ENCODE measurements around the gene LYAR. TPM values are rescaled to one million over a fixed set of nuclear protein-coding genes. Genes with fewer than 3 reads are reported as not detected.

LYAR gene
- total and polyA plus RNA-seq, 10 of the 15 experiments (the other 5 are each of a cell fraction or from before 2014, with no cell fraction given), result 18.3 to 85.4 (median 40.1) TPM

- TF ChIP-seq RAD21 (IDR thresholded peaks at IDR 0.05; ENCODE audit: insufficient read depth, low read depth, low read length), result no peak
- peak; percentile 70 for TF ChIP-seq RELA (IDR thresholded peaks at IDR 0.05; ENCODE audit: borderline replicate concordance, partially characterized antibody)
- TF ChIP-seq SUPT20H (IDR thresholded peaks at IDR 0.05; ENCODE audit: borderline replicate concordance, control insufficient read depth, low read depth, low read length), result no peak
- TF ChIP-seq FOXM1 (IDR thresholded peaks at IDR 0.05; ENCODE audit: low read depth, low read length), result no peak
- TF ChIP-seq PAX8 (IDR thresholded peaks at IDR 0.05), result no peak
- TF ChIP-seq ATF2 (IDR thresholded peaks at IDR 0.05; ENCODE audit: low read length), result peak; percentile 67; the same call in 1 of the 2 replicates
- no peak for TF ChIP-seq SUZ12 (IDR thresholded peaks at IDR 0.05; ENCODE audit: unreplicated experiment)
- peak; percentile 97 for TF ChIP-seq ZBTB40 (IDR thresholded peaks at IDR 0.05; ENCODE audit: borderline replicate concordance)
- TF ChIP-seq RB1 (IDR thresholded peaks at IDR 0.05; ENCODE audit: borderline replicate concordance), result peak; percentile 86
- no peak for TF ChIP-seq ZNF274 (IDR thresholded peaks at IDR 0.05; ENCODE audit: insufficient read depth, insufficient read length)
- TF ChIP-seq HDAC2 (IDR thresholded peaks at IDR 0.05), result no peak
- TF ChIP-seq FOS (IDR thresholded peaks at IDR 0.05; ENCODE audit: borderline replicate concordance, extremely low read depth, insufficient read length), result no peak
- no peak for TF ChIP-seq BCLAF1 (IDR thresholded peaks at IDR 0.05)
- no peak for TF ChIP-seq IRF3 (IDR thresholded peaks at IDR 0.05)
- no peak for TF ChIP-seq HDAC6 (IDR thresholded peaks at IDR 0.05; ENCODE audit: unreplicated experiment)
- TF ChIP-seq NR2F1 (conservative IDR thresholded peaks at IDR 0.05), result no peak
- TF ChIP-seq KLF5 (IDR thresholded peaks at IDR 0.05; ENCODE audit: partially characterized antibody), result no peak
- TF ChIP-seq CBX3 (IDR thresholded peaks at IDR 0.05; ENCODE audit: borderline replicate concordance, low read depth), result no peak
- TF ChIP-seq TCF3 (IDR thresholded peaks at IDR 0.05; ENCODE audit: borderline replicate concordance, insufficient read depth, low read depth, low read length), result peak; percentile 68; the same call in 1 of the 2 replicates
- no peak for TF ChIP-seq ZNF217 (IDR thresholded peaks at IDR 0.05)
- peak; percentile 96 for TF ChIP-seq NBN (IDR thresholded peaks at IDR 0.05)
These were observed 41.7 kb downstream of the LYAR start, which contains the start of gene TMEM128 (continued) for GRCh38 chr4:4248029-4248884.
